SK-N-SH (cell line): Measurements from ENCODE around the gene CDH13.

ENCODE experiments used
- EP300 ChIP-seq, 2 experiments: IDR thresholded peaks; 2 replicates each; pipeline versions ENCODE4 v1.4.0 to v1.6.1; 2012; ENCODE audit warnings: borderline replicate concordance in 1 of 2, low read depth in 1 of 2, low read length in 1 of 2
- EZH2phosphoT487 ChIP-seq: fragments of 200-600 bp; sonication (generic); IDR thresholded peaks from 2 replicates; pipeline ENCODE4 v1.6.1; 2017; ENCODE audit warnings: low read depth, mixed run types, mild to moderate bottlenecking, antibody characterized with exemption, moderate library complexity, borderline replicate concordance
- FOSL2 ChIP-seq: IDR thresholded peaks from 2 replicates; pipeline ENCODE4 v1.4.0; 2012; ENCODE audit warnings: low read depth, mild to moderate bottlenecking, moderate library complexity, borderline replicate concordance
- NFIC ChIP-seq: IDR thresholded peaks from 2 replicates; pipeline ENCODE4 v1.4.0; 2012; ENCODE audit warnings: borderline replicate concordance
- POLR2AphosphoS5 ChIP-seq: IDR thresholded peaks from 2 replicates; pipeline ENCODE4 v1.6.1; 2012; ENCODE audit warnings: low read depth, low read length
- TAF1 ChIP-seq: IDR thresholded peaks from 2 replicates; pipeline ENCODE4 v1.6.1; 2012; ENCODE audit warnings: low read depth, mild to moderate bottlenecking, low read length, moderate library complexity, borderline replicate concordance
- TCF12 ChIP-seq: IDR thresholded peaks from 2 replicates; pipeline ENCODE4 v1.4.0; 2012
- USF1 ChIP-seq: IDR thresholded peaks from 2 replicates; pipeline ENCODE4 v1.4.0; 2012; ENCODE audit warnings: low read depth, borderline replicate concordance
- USF2 ChIP-seq: fragments of 150-350 bp; IDR thresholded peaks from 2 replicates; pipeline ENCODE4 v1.6.1; 2017; ENCODE audit warnings: antibody characterized with exemption, low read length, low read depth, borderline replicate concordance
- YY1 ChIP-seq: IDR thresholded peaks from 2 replicates; pipeline ENCODE4 v1.4.0; 2012; ENCODE audit warnings: low read depth, mild to moderate bottlenecking
- ZBTB33 ChIP-seq: IDR thresholded peaks from 2 replicates; pipeline ENCODE4 v1.4.0; 2012; ENCODE audit warnings: low read depth, borderline replicate concordance
- TF ChIP-seq, protein P1 (sequence below): fragments of 200-600 bp; sonication (generic); IDR thresholded peaks from 2 replicates; pipeline ENCODE4 v1.6.1; 2017; ENCODE audit warnings: antibody characterized with exemption, mild to moderate bottlenecking, moderate library complexity
- TF ChIP-seq, protein P2 (sequence below): IDR thresholded peaks from 2 replicates; pipeline ENCODE4; 2012

DNA sequence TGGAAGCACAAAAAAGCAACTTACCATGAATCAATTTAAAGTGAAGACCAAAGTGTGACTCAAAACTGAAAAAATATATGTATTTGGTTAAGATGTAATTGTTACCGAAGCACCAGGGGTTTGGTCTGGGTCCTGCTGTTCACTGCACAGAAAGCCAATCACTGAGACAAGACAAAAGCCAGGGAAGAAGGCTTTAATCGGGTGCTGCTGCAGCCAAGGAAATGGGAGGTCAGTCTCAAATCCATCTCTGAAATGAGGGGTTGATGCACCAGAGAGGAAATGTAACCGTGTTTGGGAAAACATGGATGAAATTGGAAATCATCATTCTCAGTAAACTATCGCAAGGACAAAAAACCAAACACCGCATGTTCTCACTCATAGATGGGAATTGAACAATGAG, 1107.4 kb downstream of the CDH13 start:
- TF ChIP-seq USF1 (no peak), EZH2phosphoT487 (no peak), NFIC (no peak), USF2 (no peak), YY1 (no peak), EP300 (IDR thresholded peaks at IDR 0.05; ENCODE audit: borderline replicate concordance in 1 of 2, low read depth in 1 of 2, low read length in 1 of 2) (no peak), TCF12 (no peak), POLR2AphosphoS5 (no peak), ZBTB33 (no peak), TAF1 (no peak), FOSL2 (no peak)
- TF ChIP-seq, protein P1, sequence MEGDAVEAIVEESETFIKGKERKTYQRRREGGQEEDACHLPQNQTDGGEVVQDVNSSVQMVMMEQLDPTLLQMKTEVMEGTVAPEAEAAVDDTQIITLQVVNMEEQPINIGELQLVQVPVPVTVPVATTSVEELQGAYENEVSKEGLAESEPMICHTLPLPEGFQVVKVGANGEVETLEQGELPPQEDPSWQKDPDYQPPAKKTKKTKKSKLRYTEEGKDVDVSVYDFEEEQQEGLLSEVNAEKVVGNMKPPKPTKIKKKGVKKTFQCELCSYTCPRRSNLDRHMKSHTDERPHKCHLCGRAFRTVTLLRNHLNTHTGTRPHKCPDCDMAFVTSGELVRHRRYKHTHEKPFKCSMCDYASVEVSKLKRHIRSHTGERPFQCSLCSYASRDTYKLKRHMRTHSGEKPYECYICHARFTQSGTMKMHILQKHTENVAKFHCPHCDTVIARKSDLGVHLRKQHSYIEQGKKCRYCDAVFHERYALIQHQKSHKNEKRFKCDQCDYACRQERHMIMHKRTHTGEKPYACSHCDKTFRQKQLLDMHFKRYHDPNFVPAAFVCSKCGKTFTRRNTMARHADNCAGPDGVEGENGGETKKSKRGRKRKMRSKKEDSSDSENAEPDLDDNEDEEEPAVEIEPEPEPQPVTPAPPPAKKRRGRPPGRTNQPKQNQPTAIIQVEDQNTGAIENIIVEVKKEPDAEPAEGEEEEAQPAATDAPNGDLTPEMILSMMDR: no peak
- TF ChIP-seq, protein P2, sequence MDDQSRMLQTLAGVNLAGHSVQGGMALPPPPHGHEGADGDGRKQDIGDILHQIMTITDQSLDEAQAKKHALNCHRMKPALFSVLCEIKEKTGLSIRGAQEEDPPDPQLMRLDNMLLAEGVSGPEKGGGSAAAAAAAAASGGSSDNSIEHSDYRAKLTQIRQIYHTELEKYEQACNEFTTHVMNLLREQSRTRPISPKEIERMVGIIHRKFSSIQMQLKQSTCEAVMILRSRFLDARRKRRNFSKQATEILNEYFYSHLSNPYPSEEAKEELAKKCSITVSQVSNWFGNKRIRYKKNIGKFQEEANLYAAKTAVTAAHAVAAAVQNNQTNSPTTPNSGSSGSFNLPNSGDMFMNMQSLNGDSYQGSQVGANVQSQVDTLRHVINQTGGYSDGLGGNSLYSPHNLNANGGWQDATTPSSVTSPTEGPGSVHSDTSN: no peak
